Measurements from ENCODE around the gene CEBPE.

CEBPE gene

GRCh38 chr14:23101213-23101970 lies 17.7 kb downstream of the CEBPE start:
- TF ChIP-seq, protein P1, sequence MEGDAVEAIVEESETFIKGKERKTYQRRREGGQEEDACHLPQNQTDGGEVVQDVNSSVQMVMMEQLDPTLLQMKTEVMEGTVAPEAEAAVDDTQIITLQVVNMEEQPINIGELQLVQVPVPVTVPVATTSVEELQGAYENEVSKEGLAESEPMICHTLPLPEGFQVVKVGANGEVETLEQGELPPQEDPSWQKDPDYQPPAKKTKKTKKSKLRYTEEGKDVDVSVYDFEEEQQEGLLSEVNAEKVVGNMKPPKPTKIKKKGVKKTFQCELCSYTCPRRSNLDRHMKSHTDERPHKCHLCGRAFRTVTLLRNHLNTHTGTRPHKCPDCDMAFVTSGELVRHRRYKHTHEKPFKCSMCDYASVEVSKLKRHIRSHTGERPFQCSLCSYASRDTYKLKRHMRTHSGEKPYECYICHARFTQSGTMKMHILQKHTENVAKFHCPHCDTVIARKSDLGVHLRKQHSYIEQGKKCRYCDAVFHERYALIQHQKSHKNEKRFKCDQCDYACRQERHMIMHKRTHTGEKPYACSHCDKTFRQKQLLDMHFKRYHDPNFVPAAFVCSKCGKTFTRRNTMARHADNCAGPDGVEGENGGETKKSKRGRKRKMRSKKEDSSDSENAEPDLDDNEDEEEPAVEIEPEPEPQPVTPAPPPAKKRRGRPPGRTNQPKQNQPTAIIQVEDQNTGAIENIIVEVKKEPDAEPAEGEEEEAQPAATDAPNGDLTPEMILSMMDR (IDR thresholded peaks at IDR 0.05; ENCODE audit: low read depth, low read length), result no peak
- H3K4me3 ChIP-seq (replicated peaks in 1 of 2; ENCODE audit: low read depth in 2 of 2, low read length in 2 of 2), result no peak overlapping the region
- no peak for DNase-seq (ENCODE audit: low read depth in 2 of 2)

DNA sequence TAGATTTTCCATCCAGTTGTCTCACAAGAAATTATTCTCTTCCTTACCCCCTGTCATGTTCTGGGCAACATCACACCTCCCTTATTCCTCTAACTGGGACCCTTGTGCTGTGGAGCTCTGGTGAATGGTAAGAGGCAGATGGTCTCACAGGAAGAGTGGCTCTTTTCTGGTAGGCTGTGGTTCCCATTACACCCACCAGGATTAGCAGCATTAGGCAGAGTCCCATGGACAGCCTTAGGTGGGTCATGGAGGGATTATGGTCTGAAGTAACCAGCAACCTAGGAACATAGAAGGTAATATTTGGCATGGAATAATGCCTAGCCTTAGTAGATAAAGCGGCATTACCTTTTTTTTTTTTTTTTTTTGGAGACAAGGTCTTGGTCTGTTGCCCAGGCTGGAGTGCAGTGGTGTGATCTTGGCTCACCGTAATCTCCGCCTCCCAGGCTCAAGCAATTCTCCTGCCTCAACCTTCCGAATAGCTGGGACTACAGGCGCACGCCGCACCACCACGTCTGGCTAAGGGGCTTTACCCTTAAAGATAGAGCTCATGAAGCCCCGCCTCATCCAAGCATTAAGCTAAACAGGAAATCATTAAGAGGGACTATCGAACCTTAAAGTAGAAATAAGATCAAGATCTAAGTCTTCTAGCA lies 19.7 kb downstream of the CEBPE start:
- TF ChIP-seq, protein P1 (IDR thresholded peaks at IDR 0.05; ENCODE audit: low read depth, low read length), result no peak
- DNase-seq (ENCODE audit: low read depth in 2 of 2), result no peak

GRCh38 chr14:23097786-23098185 lies 21.3 kb downstream of the CEBPE start:
- no peak for DNase-seq (ENCODE audit: low read depth in 2 of 2)
- TF ChIP-seq, protein P1 (IDR thresholded peaks at IDR 0.05; ENCODE audit: low read depth, low read length), result no peak
- no peak overlapping the region for H3K4me3 ChIP-seq (replicated peaks in 1 of 2; ENCODE audit: low read depth in 2 of 2, low read length in 2 of 2)

More for the DNA sequence above, 19.7 kb downstream of the CEBPE start:
- H3K4me3 ChIP-seq (replicated peaks in 1 of 2; ENCODE audit: low read depth in 2 of 2, low read length in 2 of 2), result no peak overlapping the region

- peak; percentile 100 for DNase-seq (ENCODE audit: low read depth in 2 of 2)
- TF ChIP-seq, protein P1 (IDR thresholded peaks at IDR 0.05; ENCODE audit: low read depth, low read length), result no peak
- H3K4me3 ChIP-seq (replicated peaks in 1 of 2; ENCODE audit: low read depth in 2 of 2, low read length in 2 of 2), result peak within 1 kb of the TSS; percentile 86 to 95
Observed at GRCh38 chr14:23095196-23096108, 23.6 kb downstream of the CEBPE start, which contains the start of gene C14orf119. Gene C14orf119, plus strand, starts transcription at chr14:23095505. Its CDS starts 2,154 bp downstream, at chr14:23097659.

- peak within 1 kb of the TSS; percentile 86 to 95 for H3K4me3 ChIP-seq (replicated peaks in 1 of 2; ENCODE audit: low read depth in 2 of 2, low read length in 2 of 2)
- TF ChIP-seq, protein P1 (IDR thresholded peaks at IDR 0.05; ENCODE audit: low read depth, low read length), result no peak
- DNase-seq (ENCODE audit: low read depth in 2 of 2), result peak; percentile 90 to 93
Observed at GRCh38 chr14:23094666-23095195, 24.3 kb downstream of the CEBPE start, which contains the start of gene ACIN1. Gene ACIN1, minus strand, starts transcription at chr14:23095136. Its CDS starts 24 bp downstream, at chr14:23095112.

Measured in cardiac fibroblast (primary cell).